Adrenal gland (tissue), 5 donors: ENCODE measurements around the gene CCPG1.
"Not testable (repeated sequence)": the region's sequence is repeated elsewhere in the genome, so short reads cannot be mapped to it uniquely, and the experiment has no call there.

Source experiments
- POLR2A ChIP-seq, 2 donors: fragments of 450-650 bp; IDR thresholded peaks; one replicate each; pipeline ENCODE4 v1.6.1; 2017; ENCODE audit warnings: antibody characterized with exemption in 2 of 2, mild to moderate bottlenecking in 2 of 2, moderate library complexity in 1 of 2
- TF ChIP-seq, protein P1 (sequence below), 6 experiments: fragments of 450-650 bp in 4 of 6; fragments of 200-600 bp in 2 of 6; sonication (generic) in 1 of 6; IDR thresholded peaks; 1 replicate in 5 of 6; 2 replicates in 1 of 6; pipeline versions ENCODE4 v1.5.1 to v1.8.0; 2016 to 2021; ENCODE audit warnings: antibody characterized with exemption in 6 of 6, mild to moderate bottlenecking in 2 of 6, moderate library complexity in 1 of 6
- donor health status: DM: no; HTN: no; CAD: no.

DNA sequence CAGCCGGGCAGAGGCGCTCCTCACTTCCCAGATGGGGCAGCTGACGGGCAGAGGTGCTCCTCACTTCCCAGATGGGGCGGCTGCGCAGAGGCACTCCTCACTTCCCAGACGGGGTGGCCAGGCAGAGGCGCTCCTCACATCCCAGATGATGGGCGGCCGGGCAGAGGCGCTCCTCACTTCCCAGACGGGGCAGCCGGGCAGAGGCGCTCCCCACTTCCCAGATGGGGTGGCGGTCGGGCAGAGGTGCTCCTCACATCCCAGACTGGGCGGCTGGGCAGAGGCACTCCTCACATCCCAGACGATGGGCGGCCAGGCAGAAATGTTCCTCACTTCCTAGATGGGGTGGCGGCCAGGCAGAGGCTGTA lies 38.9 kb upstream of the CCPG1 start:
- TF ChIP-seq, protein P1, sequence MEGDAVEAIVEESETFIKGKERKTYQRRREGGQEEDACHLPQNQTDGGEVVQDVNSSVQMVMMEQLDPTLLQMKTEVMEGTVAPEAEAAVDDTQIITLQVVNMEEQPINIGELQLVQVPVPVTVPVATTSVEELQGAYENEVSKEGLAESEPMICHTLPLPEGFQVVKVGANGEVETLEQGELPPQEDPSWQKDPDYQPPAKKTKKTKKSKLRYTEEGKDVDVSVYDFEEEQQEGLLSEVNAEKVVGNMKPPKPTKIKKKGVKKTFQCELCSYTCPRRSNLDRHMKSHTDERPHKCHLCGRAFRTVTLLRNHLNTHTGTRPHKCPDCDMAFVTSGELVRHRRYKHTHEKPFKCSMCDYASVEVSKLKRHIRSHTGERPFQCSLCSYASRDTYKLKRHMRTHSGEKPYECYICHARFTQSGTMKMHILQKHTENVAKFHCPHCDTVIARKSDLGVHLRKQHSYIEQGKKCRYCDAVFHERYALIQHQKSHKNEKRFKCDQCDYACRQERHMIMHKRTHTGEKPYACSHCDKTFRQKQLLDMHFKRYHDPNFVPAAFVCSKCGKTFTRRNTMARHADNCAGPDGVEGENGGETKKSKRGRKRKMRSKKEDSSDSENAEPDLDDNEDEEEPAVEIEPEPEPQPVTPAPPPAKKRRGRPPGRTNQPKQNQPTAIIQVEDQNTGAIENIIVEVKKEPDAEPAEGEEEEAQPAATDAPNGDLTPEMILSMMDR (IDR thresholded peaks at IDR 0.05): not testable (repeated sequence)
- TF ChIP-seq POLR2A (IDR thresholded peaks at IDR 0.05): not testable (repeated sequence)
